Right lobe of liver (tissue), 4 donors: Measurements from ENCODE around the gene SEBOX.

Experiments used
- CTCF ChIP-seq, 4 donors: fragments of 200-600 bp in 3 of 4; fragments of 450-650 bp in 1 of 4; IDR thresholded peaks; one replicate each; pipeline versions ENCODE4 v1.5.1 to v1.8.0; 2016 to 2022; ENCODE audit warnings: antibody characterized with exemption in 4 of 4, mild to moderate bottlenecking in 2 of 4
- POLR2A ChIP-seq: fragments of 450-650 bp; IDR thresholded peaks from one replicate; pipeline ENCODE4 v1.6.1; 2017; ENCODE audit warnings: antibody characterized with exemption, mild to moderate bottlenecking
- donor health status: DM: no; HTN: no; CAD: no.
- donor health status: DM: no; HTN: no; CAD: no.
- donor health status: DM: no; HTN: yes; CAD: no.

GRCh38 chr17:28404812-28405570 is 40.0 kb upstream of the SEBOX start:
- TF ChIP-seq CTCF (IDR thresholded peaks at IDR 0.05) (no peak), POLR2A (peak; percentile 35)
